Sigmoid colon (tissue), 3 donors: ENCODE results near the gene FADS3.

Experiments used
- CTCF ChIP-seq, 4 experiments: fragments of 450-650 bp in 3 of 4; fragments of 200-600 bp in 1 of 4; IDR thresholded peaks; one replicate each; pipeline ENCODE4 v1.5.1; 2016 to 2019; ENCODE audit warnings: antibody characterized with exemption in 4 of 4, mild to moderate bottlenecking in 3 of 4, moderate library complexity in 2 of 4
- POLR2A ChIP-seq, 2 donors: fragments of 450-650 bp; IDR thresholded peaks; one replicate each; pipeline ENCODE4 v1.6.1; 2016; ENCODE audit warnings: antibody characterized with exemption in 2 of 2, mild to moderate bottlenecking in 2 of 2, moderate library complexity in 2 of 2

GRCh38 chr11:61908730-61909316 is 17.5 kb upstream of the FADS3 start:
- no peak for TF ChIP-seq CTCF (IDR thresholded peaks at IDR 0.05)
- TF ChIP-seq POLR2A (IDR thresholded peaks at IDR 0.05) = no peak
